ENCODE measurements around the gene IFI44L. TPM values are rescaled to one million over a fixed set of nuclear protein-coding genes. Genes with fewer than 3 reads are reported as not detected.

Gene IFI44L
- total RNA-seq, 1 experiment from 2014 or later = 11.9 TPM

DNA sequence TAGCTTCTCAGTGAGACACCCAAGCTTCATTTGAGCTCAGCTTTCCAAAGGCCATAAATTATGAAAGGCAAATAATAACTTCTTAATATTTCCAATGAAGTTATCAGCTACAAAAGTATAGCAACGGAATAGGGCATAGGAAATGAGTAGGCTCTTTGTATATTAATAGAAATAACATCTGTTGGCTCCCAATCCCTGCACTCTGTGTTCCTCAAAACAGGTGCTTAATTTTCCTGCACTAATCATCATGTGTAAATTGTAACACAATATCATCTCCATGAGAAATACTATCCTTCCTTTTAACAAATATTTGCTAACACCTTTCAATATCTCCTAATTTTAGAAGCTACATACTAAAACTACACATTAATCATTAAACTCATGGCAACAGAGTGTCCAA, 19.2 kb upstream of the IFI44L start:
- POLR2A ChIA-PET = no interaction called here
- no peak for DNase-seq (ENCODE audit: unreplicated experiment)
- H3K4me1 Mint-ChIP-seq (ENCODE audit: insufficient read depth, unreplicated experiment) = no peaks in the 10 kb centered on the region
- no peaks in the 10 kb centered on the region for H3K36me3 Mint-ChIP-seq (ENCODE audit: insufficient read depth, unreplicated experiment)
- no TSS peak for BruUV-seq (replicated peaks)
- H3K9me3 Mint-ChIP-seq (ENCODE audit: unreplicated experiment) = no peaks in the 10 kb centered on the region
- H3K27ac Mint-ChIP-seq (ENCODE audit: low read depth, unreplicated experiment) = no peak overlapping the region
- H3K4me3 Mint-ChIP-seq (ENCODE audit: unreplicated experiment) = no peak overlapping the region
- TF ChIP-seq, protein P1, sequence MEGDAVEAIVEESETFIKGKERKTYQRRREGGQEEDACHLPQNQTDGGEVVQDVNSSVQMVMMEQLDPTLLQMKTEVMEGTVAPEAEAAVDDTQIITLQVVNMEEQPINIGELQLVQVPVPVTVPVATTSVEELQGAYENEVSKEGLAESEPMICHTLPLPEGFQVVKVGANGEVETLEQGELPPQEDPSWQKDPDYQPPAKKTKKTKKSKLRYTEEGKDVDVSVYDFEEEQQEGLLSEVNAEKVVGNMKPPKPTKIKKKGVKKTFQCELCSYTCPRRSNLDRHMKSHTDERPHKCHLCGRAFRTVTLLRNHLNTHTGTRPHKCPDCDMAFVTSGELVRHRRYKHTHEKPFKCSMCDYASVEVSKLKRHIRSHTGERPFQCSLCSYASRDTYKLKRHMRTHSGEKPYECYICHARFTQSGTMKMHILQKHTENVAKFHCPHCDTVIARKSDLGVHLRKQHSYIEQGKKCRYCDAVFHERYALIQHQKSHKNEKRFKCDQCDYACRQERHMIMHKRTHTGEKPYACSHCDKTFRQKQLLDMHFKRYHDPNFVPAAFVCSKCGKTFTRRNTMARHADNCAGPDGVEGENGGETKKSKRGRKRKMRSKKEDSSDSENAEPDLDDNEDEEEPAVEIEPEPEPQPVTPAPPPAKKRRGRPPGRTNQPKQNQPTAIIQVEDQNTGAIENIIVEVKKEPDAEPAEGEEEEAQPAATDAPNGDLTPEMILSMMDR (IDR thresholded peaks at IDR 0.05; ENCODE audit: unreplicated experiment) = no peak
- H3K27me3 Mint-ChIP-seq (ENCODE audit: insufficient read depth, unreplicated experiment) = no peaks in the 10 kb centered on the region
- intact Hi-C loops (cut with micrococcal nuclease) = loop anchor here (10.0 kb wide), 2 partner anchors 106 to 366 kb away; partner anchors contain the start of gene PTGFR
- CTCF ChIA-PET = interaction anchor here (0.6 to 4.7 kb wide), 8 partner anchors 8 to 856 kb away, joined by 3 to 29 read pairs (median 4); no protein-coding TSS in a partner anchor

DNA sequence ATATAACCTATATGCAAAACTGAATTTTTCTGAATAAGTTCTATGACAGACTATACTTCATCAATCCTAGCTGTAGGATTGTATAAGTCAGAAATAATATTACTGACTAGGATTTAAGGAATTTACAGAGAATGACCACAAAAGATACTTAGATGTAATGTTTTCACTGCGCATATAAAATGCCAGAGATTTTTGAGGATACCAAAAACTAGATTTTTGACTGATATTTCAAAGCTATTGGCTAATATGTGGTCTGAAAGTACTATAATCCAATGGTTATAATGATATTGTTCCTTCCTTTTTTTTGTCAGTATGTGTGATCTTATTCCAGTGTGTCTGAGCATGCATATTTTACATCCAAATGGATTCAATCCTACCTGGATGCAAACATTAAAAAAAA, 17.0 kb upstream of the IFI44L start:
- BruUV-seq (replicated peaks) = no TSS peak
- Mint-ChIP-seq H3K9me3 (ENCODE audit: unreplicated experiment) (no peaks in the 10 kb centered on the region), H3K36me3 (ENCODE audit: insufficient read depth, unreplicated experiment) (no peaks in the 10 kb centered on the region), H3K27ac (ENCODE audit: low read depth, unreplicated experiment) (no peak overlapping the region), H3K4me1 (ENCODE audit: insufficient read depth, unreplicated experiment) (no peaks in the 10 kb centered on the region), H3K4me3 (ENCODE audit: unreplicated experiment) (no peak overlapping the region), H3K27me3 (ENCODE audit: insufficient read depth, unreplicated experiment) (no peaks in the 10 kb centered on the region)
- CTCF ChIA-PET = interaction anchor here (0.7 to 9.7 kb wide), 4 partner anchors 10 to 1149 kb away, joined by 3 to 195 read pairs (median 16); no protein-coding TSS in a partner anchor
- POLR2A ChIA-PET = interaction anchor here (0.7 to 1.5 kb wide), 2 partner anchors 458 to 476 kb away, joined by 3 to 4 read pairs; no protein-coding TSS in a partner anchor
- DNase-seq (ENCODE audit: unreplicated experiment) = no peak
- intact Hi-C loops (cut with micrococcal nuclease) = loop anchor here (10.0 kb wide), 2 partner anchors 108 to 368 kb away; partner anchors contain the start of gene PTGFR
- TF ChIP-seq, protein P1 (IDR thresholded peaks at IDR 0.05; ENCODE audit: unreplicated experiment) = no peak

DNA sequence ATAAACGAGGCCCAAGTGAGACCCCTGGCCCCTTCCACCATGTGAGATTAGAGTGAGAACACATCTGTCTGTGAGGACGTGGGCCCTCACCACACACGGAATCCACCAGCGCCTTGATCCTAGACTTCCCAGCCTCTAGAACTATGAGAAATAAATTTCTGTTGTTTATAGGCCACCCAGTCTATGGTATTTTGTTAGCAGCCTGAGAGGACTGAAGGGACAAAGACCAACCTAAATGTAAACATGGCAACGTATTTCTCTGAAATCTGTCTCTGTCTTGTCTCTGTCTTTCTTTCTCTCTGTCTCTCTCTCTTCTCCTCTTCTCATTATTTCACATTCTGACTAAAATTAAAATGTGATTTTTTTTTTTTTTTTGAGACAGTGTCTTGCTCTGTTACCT, 15.6 kb upstream of the IFI44L start:
- H3K4me3 Mint-ChIP-seq (ENCODE audit: unreplicated experiment) = no peak overlapping the region
- CTCF ChIA-PET = interaction anchor here (0.6 to 9.7 kb wide), 3 partner anchors 461 to 1047 kb away, joined by 4 to 195 read pairs (median 148); no protein-coding TSS in a partner anchor
- no peak for DNase-seq (ENCODE audit: unreplicated experiment)
- POLR2A ChIA-PET = no interaction called here
- H3K27ac Mint-ChIP-seq (ENCODE audit: low read depth, unreplicated experiment) = no peak overlapping the region
- H3K27me3 Mint-ChIP-seq (ENCODE audit: insufficient read depth, unreplicated experiment) = no peaks in the 10 kb centered on the region
- intact Hi-C loops (cut with micrococcal nuclease) = loop anchor here (5.0 to 10.0 kb wide), 4 partner anchors 110 to 370 kb away; partner anchors contain the start of gene PTGFR
- no peaks in the 10 kb centered on the region for H3K36me3 Mint-ChIP-seq (ENCODE audit: insufficient read depth, unreplicated experiment)
- H3K9me3 Mint-ChIP-seq (ENCODE audit: unreplicated experiment) = no peaks in the 10 kb centered on the region
- no peaks in the 10 kb centered on the region for H3K4me1 Mint-ChIP-seq (ENCODE audit: insufficient read depth, unreplicated experiment)
- TF ChIP-seq, protein P1 (IDR thresholded peaks at IDR 0.05; ENCODE audit: unreplicated experiment) = no peak
- BruUV-seq (replicated peaks) = no TSS peak

DNA sequence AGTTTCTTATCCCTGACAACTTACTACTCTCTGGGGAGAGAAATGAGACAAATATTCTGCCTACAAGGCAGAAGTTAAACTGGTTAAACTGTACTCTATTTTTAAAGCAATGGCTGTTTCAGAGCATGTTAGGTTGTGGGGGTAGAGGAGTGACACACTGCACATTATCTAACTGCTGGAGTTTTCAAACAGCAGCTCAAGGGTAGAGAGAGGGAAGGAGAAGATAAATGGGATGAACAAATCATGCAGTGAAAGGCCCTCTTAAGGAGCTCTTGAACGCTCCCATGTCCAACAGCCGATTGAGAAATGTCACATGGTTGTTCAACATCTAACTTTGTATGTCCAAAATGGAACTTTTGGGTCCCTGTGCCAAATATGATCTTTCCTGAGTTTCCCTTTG, 14.0 kb upstream of the IFI44L start:
- intact Hi-C loops (cut with micrococcal nuclease) = loop anchor here (5.0 to 10.0 kb wide), 4 partner anchors 111 to 371 kb away; partner anchors contain the start of gene PTGFR
- TF ChIP-seq, protein P1 (IDR thresholded peaks at IDR 0.05; ENCODE audit: unreplicated experiment) = no peak
- BruUV-seq (replicated peaks) = no TSS peak
- H3K36me3 Mint-ChIP-seq (ENCODE audit: insufficient read depth, unreplicated experiment) = no peaks in the 10 kb centered on the region
- no peaks in the 10 kb centered on the region for H3K27me3 Mint-ChIP-seq (ENCODE audit: insufficient read depth, unreplicated experiment)
- H3K27ac Mint-ChIP-seq (ENCODE audit: low read depth, unreplicated experiment) = no peak overlapping the region
- no peaks in the 10 kb centered on the region for H3K4me1 Mint-ChIP-seq (ENCODE audit: insufficient read depth, unreplicated experiment)
- no peaks in the 10 kb centered on the region for H3K9me3 Mint-ChIP-seq (ENCODE audit: unreplicated experiment)
- ChIA-PET CTCF (interaction anchor here (0.5 to 9.7 kb wide), 17 partner anchors 8 to 1968 kb away, joined by 3 to 195 read pairs (median 5); no protein-coding TSS in a partner anchor), POLR2A (interaction anchor here (0.6 to 2.8 kb wide), 3 partner anchors 461 to 475 kb away, joined by 3 to 18 read pairs (median 6); no protein-coding TSS in a partner anchor)
- H3K4me3 Mint-ChIP-seq (ENCODE audit: unreplicated experiment) = no peak overlapping the region
- DNase-seq (ENCODE audit: unreplicated experiment) = no peak

Measured in MCF 10A (cell line).